ENCODE data around the gene IPCEF1. TPM values are rescaled to one million over a fixed set of nuclear protein-coding genes. Genes with fewer than 3 reads are reported as not detected.

Gene IPCEF1
- total and polyA plus RNA-seq, 2 donors (not counting 3 experiments of a cell fraction or from before 2014, with no cell fraction given), result 0.01 to 0.51 TPM

- intact Hi-C loops (cut with micrococcal nuclease) (no loop called here), dilution Hi-C loops (cut with MboI; ENCODE audit: extremely low pct_ligation_motif_present, low sequenced_read_pairs) (no loop called here)
- TF ChIP-seq CTCF (IDR thresholded peaks at IDR 0.05; ENCODE audit: extremely low read depth in 1 of 2, insufficient read depth in 1 of 2, low read depth in 1 of 2, low read length in 2 of 2), result no peak
- peak; percentile 70 for TF ChIP-seq JUN (IDR thresholded peaks at IDR 0.05; ENCODE audit: borderline replicate concordance, insufficient read depth, insufficient read length, low read depth)
- peak; percentile 11 for TF ChIP-seq GATA2 (IDR thresholded peaks at IDR 0.05; ENCODE audit: insufficient read depth, insufficient read length, low read depth, low read length)
- TF ChIP-seq FOS (IDR thresholded peaks at IDR 0.05; ENCODE audit: borderline replicate concordance, insufficient read depth, low read length), result peak; percentile 65
- Histone ChIP-seq H3K27ac (ENCODE audit: insufficient read depth, low read depth, low read length) (peak overlapping the region; percentile 39), H2AFZ (ENCODE audit: low read depth, low read length) (no peak overlapping the region), H3K9me3 (replicated peaks; ENCODE audit: control insufficient read depth, insufficient read depth, low read length) (no peaks in the 10 kb centered on the region), H3K9me1 (replicated peaks; ENCODE audit: control insufficient read depth, extremely low read depth, insufficient read depth, low read length) (no peaks in the 10 kb centered on the region), H3K4me3 (replicated peaks in 1 of 3; ENCODE audit: insufficient read depth in 1 of 3, low read depth in 1 of 3, low read length in 3 of 3) (no peak overlapping the region), H3K4me1 (ENCODE audit: control insufficient read depth, extremely low read depth, insufficient read depth, low read length) (peaks cover 15% of the 10 kb centered on the region), H3K4me2 (ENCODE audit: insufficient read depth, low read length) (peak overlapping the region; percentile 83), H3K9ac (replicated peaks; ENCODE audit: extremely low read depth, insufficient read depth, low read length) (peak overlapping the region; percentile 50), H4K20me1 (replicated peaks; ENCODE audit: control insufficient read depth, extremely low read depth, insufficient read depth, low read length) (no peaks in the 10 kb centered on the region), H3K36me3 (ENCODE audit: control insufficient read depth in 2 of 2, extremely low read depth in 1 of 2, insufficient read depth in 2 of 2, low read length in 2 of 2) (no peaks in the 10 kb centered on the region), H3K27me3 (ENCODE audit: control insufficient read depth in 2 of 2, insufficient read depth in 2 of 2, low read length in 2 of 2) (no peaks in the 10 kb centered on the region), H3K79me2 (ENCODE audit: control insufficient read depth, insufficient read depth, low read length) (no peaks in the 10 kb centered on the region)
- ChIA-PET POLR2A (no interaction called here), CTCF (interaction anchor here (1.5 kb wide), 1 partner anchor 21 kb away, joined by 5 read pairs; no protein-coding TSS in a partner anchor)
- peak; percentile 77 for DNase-seq (ENCODE audit: low read depth, low spot score)
- peak; percentile 72 for FAIRE-seq
- BruUV-seq (replicated peaks), result no TSS peak
Observed at GRCh38 chr6:154298297-154298696, 58.3 kb downstream of the IPCEF1 start.

GRCh38 chr6:154297721-154298120, 58.9 kb downstream of the IPCEF1 start:
- CTCF ChIA-PET, result interaction anchor here (1.5 kb wide), 1 partner anchor 20 kb away, joined by 5 read pairs; no protein-coding TSS in a partner anchor
- POLR2A ChIA-PET, result no interaction called here
- peak overlapping the region; percentile 83 for H3K4me2 ChIP-seq (ENCODE audit: insufficient read depth, low read length)

More at GRCh38 chr6:154297721-154298120, 58.9 kb downstream of the IPCEF1 start:
- Histone ChIP-seq H2AFZ (ENCODE audit: low read depth, low read length) (no peak overlapping the region), H3K9me1 (replicated peaks; ENCODE audit: control insufficient read depth, extremely low read depth, insufficient read depth, low read length) (no peaks in the 10 kb centered on the region), H3K27me3 (ENCODE audit: control insufficient read depth in 2 of 2, insufficient read depth in 2 of 2, low read length in 2 of 2) (no peaks in the 10 kb centered on the region), H3K9ac (replicated peaks; ENCODE audit: extremely low read depth, insufficient read depth, low read length) (peak overlapping the region; percentile 50), H3K36me3 (ENCODE audit: control insufficient read depth in 2 of 2, extremely low read depth in 1 of 2, insufficient read depth in 2 of 2, low read length in 2 of 2) (no peaks in the 10 kb centered on the region), H4K20me1 (replicated peaks; ENCODE audit: control insufficient read depth, extremely low read depth, insufficient read depth, low read length) (no peaks in the 10 kb centered on the region), H3K79me2 (ENCODE audit: control insufficient read depth, insufficient read depth, low read length) (no peaks in the 10 kb centered on the region), H3K4me3 (replicated peaks in 1 of 3; ENCODE audit: insufficient read depth in 1 of 3, low read depth in 1 of 3, low read length in 3 of 3) (no peak overlapping the region), H3K27ac (ENCODE audit: insufficient read depth, low read depth, low read length) (no peak overlapping the region), H3K9me3 (replicated peaks; ENCODE audit: control insufficient read depth, insufficient read depth, low read length) (no peaks in the 10 kb centered on the region), H3K4me1 (ENCODE audit: control insufficient read depth, extremely low read depth, insufficient read depth, low read length) (peaks cover 20% of the 10 kb centered on the region)
- no TSS peak for BruUV-seq (replicated peaks)
- FAIRE-seq, result no peak
- intact Hi-C loops (cut with micrococcal nuclease), result no loop called here
- dilution Hi-C loops (cut with MboI; ENCODE audit: extremely low pct_ligation_motif_present, low sequenced_read_pairs), result no loop called here
- no peak for DNase-seq (ENCODE audit: low read depth, low spot score)
- no peak for TF ChIP-seq MYC (IDR thresholded peaks at IDR 0.05; ENCODE audit: low read depth, low read length)
- no peak for TF ChIP-seq POLR2A (IDR thresholded peaks at IDR 0.05; ENCODE audit: low read depth, low read length)
